Hematopoietic multipotent progenitor cell treated with erythropoietin and hydrocortisone succinate and interleukin-3 and kit ligand, for 6 days (in vitro differentiated cells): ENCODE measurements around the gene PRDM9.

Source experiments
- DNase-seq: peaks from one replicate; pipeline ENCODE4 v3.0.0-alpha.2; 2015

Gene PRDM9

GRCh38 chr5:23528677-23529076 is 21.3 kb downstream of the PRDM9 start:
- no peak for DNase-seq

DNA sequence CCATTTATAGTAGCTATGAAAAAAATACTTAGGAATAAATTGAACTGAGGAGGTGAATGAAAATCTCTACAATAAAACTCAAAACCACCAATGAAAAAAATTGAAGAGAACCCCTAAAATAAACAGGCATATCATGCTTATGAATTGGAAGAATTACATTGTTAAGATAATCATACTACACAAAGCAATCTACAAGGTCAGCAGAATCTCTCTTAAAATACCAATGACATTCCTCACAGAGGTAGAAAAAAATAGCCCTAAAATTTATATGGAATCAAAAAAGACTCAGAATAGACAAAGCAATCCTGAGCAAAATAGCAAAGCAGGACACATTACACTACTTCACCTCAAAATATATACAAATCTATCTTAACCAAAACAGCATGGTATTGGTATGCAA is 23.2 kb downstream of the PRDM9 start:
- no peak for DNase-seq

DNA sequence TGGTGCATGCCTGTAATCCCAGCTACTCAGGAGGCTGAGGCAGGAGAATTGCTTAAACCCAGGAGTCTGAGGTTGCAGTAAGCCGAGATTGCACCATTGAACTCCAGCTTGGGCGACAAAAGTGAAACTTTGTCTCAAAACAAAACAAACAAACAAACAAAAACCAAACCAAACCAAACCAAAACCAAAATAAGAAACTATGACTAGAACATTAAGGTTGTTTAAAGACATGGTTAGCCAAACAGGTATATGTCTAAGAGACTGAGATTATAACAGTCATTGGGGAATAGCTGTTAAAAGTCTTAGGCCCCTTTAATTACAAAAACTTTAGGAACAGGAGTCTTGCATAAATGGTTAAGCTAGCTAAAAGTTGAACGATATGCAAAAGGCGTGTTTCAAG is 63.6 kb downstream of the PRDM9 start:
- no peak for DNase-seq
